ENCODE data around the gene C19orf18.

Gene C19orf18

GRCh38 chr19:57949702-57950101 lies 24.6 kb downstream of the C19orf18 start:
- H3K27ac ChIP-seq (ENCODE audit: insufficient read depth in 1 of 2, low read depth in 1 of 2, low read length in 2 of 2, poor library complexity in 1 of 2, severe bottlenecking in 2 of 2): no peak overlapping the region
- H3K4me1 ChIP-seq (ENCODE audit: control extremely low read depth in 1 of 4, control insufficient read depth in 4 of 4, insufficient read depth in 4 of 4, low read length in 3 of 4): peaks cover 5 to 18% (median 9%) of the 10 kb centered on the region in 4 experiments
- 92% methylated on average over 5 of the region's 12 CpGs for WGBS (ENCODE audit: insufficient coverage)
- no peak overlapping the region for H3K4me3 ChIP-seq (ENCODE audit: control insufficient read depth in 1 of 7, extremely low read depth in 1 of 7, insufficient read depth in 4 of 7, low read depth in 2 of 7, low read length in 6 of 7)
- peaks cover 2 to 10% (median 4%) of the 10 kb centered on the region in 4 experiments for H3K36me3 ChIP-seq (ENCODE audit: control insufficient read depth in 4 of 4, insufficient read depth in 4 of 4, low read length in 3 of 4)
- CTCF ChIA-PET: interaction anchor here (1.2 kb wide), 1 partner anchor 14 kb away, joined by 4 read pairs; the partner anchor contains the start of gene ZNF418
- H3K9me3 ChIP-seq (ENCODE audit: control extremely low read depth in 1 of 5, control insufficient read depth in 4 of 5, insufficient read depth in 2 of 5, low read depth in 1 of 5, low read length in 4 of 5): peaks cover 5 to 59% (median 43%) of the 10 kb centered on the region in 5 experiments
- POLR2A ChIA-PET: interaction anchor here (0.8 kb wide), 1 partner anchor 33 kb away, joined by 5 read pairs; the partner anchor contains the start of gene ZNF417
- no peaks in the 10 kb centered on the region for H3K27me3 ChIP-seq (replicated peaks in 2 of 5; ENCODE audit: control insufficient read depth in 4 of 5, insufficient read depth in 5 of 5, low read length in 4 of 5)
- no peak for DNase-seq

GRCh38 chr19:57949296-57949695 lies 25.0 kb downstream of the C19orf18 start:
- peaks cover 5 to 18% (median 9%) of the 10 kb centered on the region in 4 experiments for H3K4me1 ChIP-seq (ENCODE audit: control extremely low read depth in 1 of 4, control insufficient read depth in 4 of 4, insufficient read depth in 4 of 4, low read length in 3 of 4)
- no peaks in the 10 kb centered on the region for H3K27me3 ChIP-seq (replicated peaks in 2 of 5; ENCODE audit: control insufficient read depth in 4 of 5, insufficient read depth in 5 of 5, low read length in 4 of 5)
- 96% methylated on average over 24 of the region's 24 CpGs for WGBS (ENCODE audit: insufficient coverage)
- peaks cover 5 to 59% (median 43%) of the 10 kb centered on the region in 5 experiments for H3K9me3 ChIP-seq (ENCODE audit: control extremely low read depth in 1 of 5, control insufficient read depth in 4 of 5, insufficient read depth in 2 of 5, low read depth in 1 of 5, low read length in 4 of 5)
- H3K36me3 ChIP-seq (ENCODE audit: control insufficient read depth in 4 of 4, insufficient read depth in 4 of 4, low read length in 3 of 4): peaks cover 3 to 12% (median 4%) of the 10 kb centered on the region in 4 experiments
- no peak overlapping the region for H3K4me3 ChIP-seq (ENCODE audit: control insufficient read depth in 1 of 7, extremely low read depth in 1 of 7, insufficient read depth in 4 of 7, low read depth in 2 of 7, low read length in 6 of 7)
- DNase-seq: no peak
- CTCF ChIA-PET: interaction anchor here (1.2 kb wide), 1 partner anchor 14 kb away, joined by 4 read pairs; the partner anchor contains the start of gene ZNF418
- no peak overlapping the region for H3K27ac ChIP-seq (ENCODE audit: insufficient read depth in 1 of 2, low read depth in 1 of 2, low read length in 2 of 2, poor library complexity in 1 of 2, severe bottlenecking in 2 of 2)
- POLR2A ChIA-PET: interaction anchor here (0.8 kb wide), 1 partner anchor 33 kb away, joined by 5 read pairs; the partner anchor contains the start of gene ZNF417

- peak within 1 kb of the TSS; percentile 77 to 89 for H3K27ac ChIP-seq (ENCODE audit: insufficient read depth in 1 of 2, low read depth in 1 of 2, low read length in 2 of 2, poor library complexity in 1 of 2, severe bottlenecking in 2 of 2)
- no peaks in the 10 kb centered on the region for H3K27me3 ChIP-seq (replicated peaks in 2 of 5; ENCODE audit: control insufficient read depth in 4 of 5, insufficient read depth in 5 of 5, low read length in 4 of 5)
- peak within 1 kb of the TSS; percentile 79 to 97 (median 85) for H3K4me3 ChIP-seq (ENCODE audit: control insufficient read depth in 1 of 7, extremely low read depth in 1 of 7, insufficient read depth in 4 of 7, low read depth in 2 of 7, low read length in 6 of 7)
- ChIA-PET CTCF (interaction anchor here (1.2 kb wide), 1 partner anchor 57 kb away, joined by 3 read pairs; no protein-coding TSS in a partner anchor), POLR2A (no interaction called here)
- peaks cover 13 to 65% (median 48%) of the 10 kb centered on the region in 5 experiments for H3K9me3 ChIP-seq (ENCODE audit: control extremely low read depth in 1 of 5, control insufficient read depth in 4 of 5, insufficient read depth in 2 of 5, low read depth in 1 of 5, low read length in 4 of 5)
- H3K4me1 ChIP-seq (ENCODE audit: control extremely low read depth in 1 of 4, control insufficient read depth in 4 of 4, insufficient read depth in 4 of 4, low read length in 3 of 4): peaks cover 5 to 18% (median 9%) of the 10 kb centered on the region in 4 experiments
- WGBS (ENCODE audit: insufficient coverage): under 1% methylated on average over 38 of the region's 54 CpGs
- H3K36me3 ChIP-seq (ENCODE audit: control insufficient read depth in 4 of 4, insufficient read depth in 4 of 4, low read length in 3 of 4): peaks cover 18 to 29% (median 21%) of the 10 kb centered on the region in 4 experiments
- DNase-seq: peak; percentile 97 to 99 (median 99)
Observed at GRCh38 chr19:57947419-57948134, 26.8 kb downstream of the C19orf18 start, which contains the start of gene ZNF256. Gene ZNF256, minus strand, starts transcription at chr19:57947706. Its CDS starts 232 bp downstream, at chr19:57947474.

GRCh38 chr19:57947088-57947418 lies 27.3 kb downstream of the C19orf18 start:
- CTCF ChIA-PET: no interaction called here

GRCh38 chr19:57946316-57946715 lies 28.0 kb downstream of the C19orf18 start:
- peak overlapping the region in 6 of 7 experiments; percentile 79 to 97 (median 86) for H3K4me3 ChIP-seq (ENCODE audit: control insufficient read depth in 1 of 7, extremely low read depth in 1 of 7, insufficient read depth in 4 of 7, low read depth in 2 of 7, low read length in 6 of 7)
- H3K36me3 ChIP-seq (ENCODE audit: control insufficient read depth in 4 of 4, insufficient read depth in 4 of 4, low read length in 3 of 4): peaks cover 30 to 42% (median 34%) of the 10 kb centered on the region in 4 experiments
- ChIA-PET CTCF (interaction anchor here (1.0 to 1.3 kb wide), 3 partner anchors 10 to 31 kb away, joined by 3 read pairs; partner anchors contain the start of gene ZNF418), POLR2A (no interaction called here)
- WGBS (ENCODE audit: insufficient coverage): 59% methylated on average over 2 of the region's 2 CpGs
- no peak for DNase-seq
- H3K27me3 ChIP-seq (replicated peaks in 2 of 5; ENCODE audit: control insufficient read depth in 4 of 5, insufficient read depth in 5 of 5, low read length in 4 of 5): no peaks in the 10 kb centered on the region
- peaks cover 13 to 72% (median 61%) of the 10 kb centered on the region in 5 experiments for H3K9me3 ChIP-seq (ENCODE audit: control extremely low read depth in 1 of 5, control insufficient read depth in 4 of 5, insufficient read depth in 2 of 5, low read depth in 1 of 5, low read length in 4 of 5)
- no peak overlapping the region for H3K27ac ChIP-seq (ENCODE audit: insufficient read depth in 1 of 2, low read depth in 1 of 2, low read length in 2 of 2, poor library complexity in 1 of 2, severe bottlenecking in 2 of 2)
- peaks cover 5 to 18% (median 9%) of the 10 kb centered on the region in 4 experiments for H3K4me1 ChIP-seq (ENCODE audit: control extremely low read depth in 1 of 4, control insufficient read depth in 4 of 4, insufficient read depth in 4 of 4, low read length in 3 of 4)

More at GRCh38 chr19:57947088-57947418, 27.3 kb downstream of the C19orf18 start:
- Histone ChIP-seq H3K27me3 (replicated peaks in 2 of 5; ENCODE audit: control insufficient read depth in 4 of 5, insufficient read depth in 5 of 5, low read length in 4 of 5) (no peaks in the 10 kb centered on the region), H3K36me3 (ENCODE audit: control insufficient read depth in 4 of 4, insufficient read depth in 4 of 4, low read length in 3 of 4) (peaks cover 23 to 35% (median 27%) of the 10 kb centered on the region in 4 experiments), H3K9me3 (ENCODE audit: control extremely low read depth in 1 of 5, control insufficient read depth in 4 of 5, insufficient read depth in 2 of 5, low read depth in 1 of 5, low read length in 4 of 5) (peaks cover 13 to 70% (median 53%) of the 10 kb centered on the region in 5 experiments), H3K27ac (ENCODE audit: insufficient read depth in 1 of 2, low read depth in 1 of 2, low read length in 2 of 2, poor library complexity in 1 of 2, severe bottlenecking in 2 of 2) (peak overlapping the region; percentile 77 to 89), H3K4me3 (ENCODE audit: control insufficient read depth in 1 of 7, extremely low read depth in 1 of 7, insufficient read depth in 4 of 7, low read depth in 2 of 7, low read length in 6 of 7) (peak overlapping the region; percentile 79 to 97 (median 85)), H3K4me1 (ENCODE audit: control extremely low read depth in 1 of 4, control insufficient read depth in 4 of 4, insufficient read depth in 4 of 4, low read length in 3 of 4) (peaks cover 5 to 18% (median 9%) of the 10 kb centered on the region in 4 experiments)
- DNase-seq: no peak
- POLR2A ChIA-PET: no interaction called here
- under 1% methylated on average over 18 of the region's 18 CpGs for WGBS (ENCODE audit: insufficient coverage)

GRCh38 chr19:57941593-57941992 lies 32.7 kb downstream of the C19orf18 start:
- 100% methylated on average over 2 of the region's 3 CpGs for WGBS (ENCODE audit: insufficient coverage)
- Histone ChIP-seq H3K36me3 (ENCODE audit: control insufficient read depth in 4 of 4, insufficient read depth in 4 of 4, low read length in 3 of 4) (peaks cover 42 to 78% (median 50%) of the 10 kb centered on the region in 4 experiments), H3K27me3 (replicated peaks in 2 of 5; ENCODE audit: control insufficient read depth in 4 of 5, insufficient read depth in 5 of 5, low read length in 4 of 5) (no peaks in the 10 kb centered on the region), H3K27ac (ENCODE audit: insufficient read depth in 1 of 2, low read depth in 1 of 2, low read length in 2 of 2, poor library complexity in 1 of 2, severe bottlenecking in 2 of 2) (no peak overlapping the region), H3K9me3 (ENCODE audit: control extremely low read depth in 1 of 5, control insufficient read depth in 4 of 5, insufficient read depth in 2 of 5, low read depth in 1 of 5, low read length in 4 of 5) (peaks cover 12 to 81% (median 66%) of the 10 kb centered on the region in 5 experiments), H3K4me3 (ENCODE audit: control insufficient read depth in 1 of 7, extremely low read depth in 1 of 7, insufficient read depth in 4 of 7, low read depth in 2 of 7, low read length in 6 of 7) (no peak overlapping the region), H3K4me1 (ENCODE audit: control extremely low read depth in 1 of 4, control insufficient read depth in 4 of 4, insufficient read depth in 4 of 4, low read length in 3 of 4) (peaks cover 2 to 8% (median 4%) of the 10 kb centered on the region in 4 experiments)
- ChIA-PET POLR2A (interaction anchor here (1.1 kb wide), 1 partner anchor 80 kb away, joined by 3 read pairs; no protein-coding TSS in a partner anchor), CTCF (no interaction called here)
- DNase-seq: no peak
